Ishikawa (cell line): ENCODE results near the gene FERMT3.

Experiments used
- EP300 ChIP-seq: IDR thresholded peaks from 2 replicates; pipeline ENCODE4 v1.6.1; 2012; ENCODE audit warnings: borderline replicate concordance
- NFIC ChIP-seq: IDR thresholded peaks from 2 replicates; pipeline ENCODE4 v1.6.1; 2012
- RAD21 ChIP-seq: IDR thresholded peaks from 2 replicates; pipeline ENCODE4 v1.6.1; 2012; ENCODE audit warnings: low read depth
- TAF1 ChIP-seq: IDR thresholded peaks from 2 replicates; pipeline ENCODE4 v1.6.1; 2012; ENCODE audit warnings: low read depth, mild to moderate bottlenecking
- TEAD4 ChIP-seq: IDR thresholded peaks from 2 replicates; pipeline ENCODE4 v1.6.1; 2012
- YY1 ChIP-seq: IDR thresholded peaks from 2 replicates; pipeline ENCODE4 v1.6.1; 2012; ENCODE audit warnings: low read depth
- TF ChIP-seq, protein P1 (sequence below): IDR thresholded peaks from 2 replicates; pipeline ENCODE4 v1.6.1; 2012; ENCODE audit warnings: low read depth, mild to moderate bottlenecking
- TF ChIP-seq, protein P2 (sequence below): IDR thresholded peaks from 2 replicates; pipeline ENCODE4 v1.6.1; 2012

DNA sequence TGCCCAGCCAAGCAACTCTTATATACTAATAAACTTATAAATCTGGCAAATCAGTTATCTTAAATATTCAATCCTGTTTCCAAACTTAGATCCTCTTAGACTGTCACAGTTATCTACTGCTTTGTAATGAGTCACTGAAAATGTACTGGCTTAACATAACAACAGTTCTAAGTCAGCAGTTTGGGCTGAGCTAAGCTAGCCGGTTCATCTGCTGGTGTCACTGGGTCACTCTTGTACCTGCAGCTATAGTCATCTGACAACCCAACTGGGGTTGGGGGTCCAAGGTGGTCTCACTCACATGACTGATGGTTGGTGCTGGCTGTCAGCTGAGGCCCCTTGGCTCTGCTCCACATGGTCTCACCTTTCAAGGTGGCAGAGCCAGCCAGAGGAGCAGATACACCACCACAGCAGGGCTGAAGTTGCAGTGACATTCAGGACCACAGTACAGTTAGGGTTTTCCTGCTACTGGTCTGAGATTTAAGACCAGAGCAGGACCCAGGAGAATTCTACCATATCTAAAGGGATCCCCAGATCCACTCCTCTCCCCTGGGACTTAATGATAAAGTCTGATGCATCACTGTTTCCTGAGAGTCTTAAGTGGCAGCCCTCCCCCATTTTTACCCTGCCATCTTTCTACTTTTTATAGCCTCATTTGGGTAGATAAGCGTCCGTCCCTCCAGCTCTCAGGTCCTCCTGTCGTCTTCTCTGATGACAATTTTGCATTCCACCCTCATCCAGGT, 32.7 kb upstream of the FERMT3 start:
- TF ChIP-seq NFIC (no peak), EP300 (no peak), RAD21 (no peak), TAF1 (no peak), TEAD4 (no peak), YY1 (no peak)
- TF ChIP-seq, protein P1, sequence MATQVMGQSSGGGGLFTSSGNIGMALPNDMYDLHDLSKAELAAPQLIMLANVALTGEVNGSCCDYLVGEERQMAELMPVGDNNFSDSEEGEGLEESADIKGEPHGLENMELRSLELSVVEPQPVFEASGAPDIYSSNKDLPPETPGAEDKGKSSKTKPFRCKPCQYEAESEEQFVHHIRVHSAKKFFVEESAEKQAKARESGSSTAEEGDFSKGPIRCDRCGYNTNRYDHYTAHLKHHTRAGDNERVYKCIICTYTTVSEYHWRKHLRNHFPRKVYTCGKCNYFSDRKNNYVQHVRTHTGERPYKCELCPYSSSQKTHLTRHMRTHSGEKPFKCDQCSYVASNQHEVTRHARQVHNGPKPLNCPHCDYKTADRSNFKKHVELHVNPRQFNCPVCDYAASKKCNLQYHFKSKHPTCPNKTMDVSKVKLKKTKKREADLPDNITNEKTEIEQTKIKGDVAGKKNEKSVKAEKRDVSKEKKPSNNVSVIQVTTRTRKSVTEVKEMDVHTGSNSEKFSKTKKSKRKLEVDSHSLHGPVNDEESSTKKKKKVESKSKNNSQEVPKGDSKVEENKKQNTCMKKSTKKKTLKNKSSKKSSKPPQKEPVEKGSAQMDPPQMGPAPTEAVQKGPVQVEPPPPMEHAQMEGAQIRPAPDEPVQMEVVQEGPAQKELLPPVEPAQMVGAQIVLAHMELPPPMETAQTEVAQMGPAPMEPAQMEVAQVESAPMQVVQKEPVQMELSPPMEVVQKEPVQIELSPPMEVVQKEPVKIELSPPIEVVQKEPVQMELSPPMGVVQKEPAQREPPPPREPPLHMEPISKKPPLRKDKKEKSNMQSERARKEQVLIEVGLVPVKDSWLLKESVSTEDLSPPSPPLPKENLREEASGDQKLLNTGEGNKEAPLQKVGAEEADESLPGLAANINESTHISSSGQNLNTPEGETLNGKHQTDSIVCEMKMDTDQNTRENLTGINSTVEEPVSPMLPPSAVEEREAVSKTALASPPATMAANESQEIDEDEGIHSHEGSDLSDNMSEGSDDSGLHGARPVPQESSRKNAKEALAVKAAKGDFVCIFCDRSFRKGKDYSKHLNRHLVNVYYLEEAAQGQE, result no peak
- TF ChIP-seq, protein P2, sequence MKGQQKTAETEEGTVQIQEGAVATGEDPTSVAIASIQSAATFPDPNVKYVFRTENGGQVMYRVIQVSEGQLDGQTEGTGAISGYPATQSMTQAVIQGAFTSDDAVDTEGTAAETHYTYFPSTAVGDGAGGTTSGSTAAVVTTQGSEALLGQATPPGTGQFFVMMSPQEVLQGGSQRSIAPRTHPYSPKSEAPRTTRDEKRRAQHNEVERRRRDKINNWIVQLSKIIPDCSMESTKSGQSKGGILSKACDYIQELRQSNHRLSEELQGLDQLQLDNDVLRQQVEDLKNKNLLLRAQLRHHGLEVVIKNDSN, result no peak
